Activated naive CD4-positive, alpha-beta T cell treated with anti-CD3 and anti-CD28 coated beads, Interleukin-2, amount 50 U/mL, for 24 hours (primary cell): ENCODE results near the gene TSC22D1.

Source experiments
- H3K27ac Mint-ChIP-seq: one replicate; pipeline ENCODE4 v1.8.0; 2021; ENCODE audit warnings: mild to moderate bottlenecking, mixed read lengths
- H3K27me3 Mint-ChIP-seq: one replicate; pipeline ENCODE4 v1.8.0; 2021; ENCODE audit warnings: mixed read lengths
- H3K36me3 Mint-ChIP-seq: one replicate; pipeline ENCODE4 v1.8.0; 2021; ENCODE audit warnings: mixed read lengths
- H3K4me1 Mint-ChIP-seq: one replicate; pipeline ENCODE4 v1.8.0; 2021; ENCODE audit warnings: mixed read lengths
- H3K4me3 Mint-ChIP-seq: one replicate; pipeline ENCODE4 v1.8.0; 2021; ENCODE audit warnings: mild to moderate bottlenecking, mixed read lengths
- H3K9me3 Mint-ChIP-seq: one replicate; pipeline ENCODE4 v1.8.0; 2021; ENCODE audit warnings: mixed read lengths

The TSC22D1 gene

DNA sequence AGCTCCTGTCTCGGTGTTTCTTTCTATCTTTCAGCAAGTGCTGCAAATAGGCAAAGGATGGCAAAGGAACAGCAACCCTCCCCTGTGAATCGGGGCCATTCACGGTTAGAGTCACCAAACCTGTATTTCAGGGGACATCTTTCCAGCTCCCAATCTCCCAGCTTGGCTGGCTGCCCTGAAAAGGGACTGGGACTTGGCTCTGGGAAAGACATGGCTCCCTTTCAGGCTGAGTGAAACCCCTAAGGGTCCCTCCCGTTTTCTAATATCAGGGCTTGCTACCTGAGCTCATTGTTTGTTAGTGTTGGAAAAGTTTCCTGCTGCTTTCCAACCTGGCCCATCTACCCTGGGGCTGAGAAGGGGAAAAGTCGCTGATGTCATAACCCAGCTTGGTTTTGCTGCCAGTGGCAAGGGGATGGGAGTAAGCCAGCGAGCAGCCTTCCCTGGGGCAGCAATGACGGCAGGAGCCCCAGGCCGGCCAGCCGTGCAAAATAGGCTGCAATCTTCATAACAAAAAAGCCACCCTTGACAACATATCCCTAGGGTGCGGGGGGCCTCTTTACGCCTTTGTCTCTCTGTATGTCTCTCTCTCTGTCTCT lies 172.6 kb downstream of the TSC22D1 start:
- no peak overlapping the region for H3K27ac Mint-ChIP-seq
- peaks cover 7% of the 10 kb centered on the region for H3K27me3 Mint-ChIP-seq
- H3K4me1 Mint-ChIP-seq: no peaks in the 10 kb centered on the region
- H3K9me3 Mint-ChIP-seq: no peaks in the 10 kb centered on the region
- H3K4me3 Mint-ChIP-seq: no peak overlapping the region
- no peaks in the 10 kb centered on the region for H3K36me3 Mint-ChIP-seq

DNA sequence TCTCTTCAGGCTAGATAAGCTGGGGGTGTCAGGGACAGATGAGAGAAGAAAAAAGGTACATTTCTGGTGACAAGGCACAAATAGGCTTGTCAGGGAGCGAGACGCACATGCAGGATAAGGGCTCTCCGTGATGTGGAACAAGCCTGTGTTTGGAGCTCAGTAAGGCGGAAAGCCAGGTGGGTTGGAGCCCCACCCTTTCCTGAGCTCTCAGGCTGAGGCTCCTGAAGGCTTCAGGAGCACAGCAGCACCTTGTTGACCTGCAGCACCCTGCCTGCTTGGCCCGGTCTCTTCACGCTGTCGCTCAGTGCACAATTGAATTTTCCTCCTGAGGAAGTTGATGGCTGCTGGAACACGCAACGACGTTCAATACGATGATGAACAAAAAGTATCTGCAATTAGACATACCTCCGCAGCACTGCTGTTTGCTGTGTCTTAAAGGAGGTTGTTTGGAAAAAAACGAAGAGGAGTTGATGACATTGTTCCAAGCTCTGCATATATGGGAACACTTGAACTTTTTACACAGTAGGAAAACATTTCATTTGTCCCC lies 173.2 kb downstream of the TSC22D1 start:
- no peak overlapping the region for H3K4me3 Mint-ChIP-seq

DNA sequence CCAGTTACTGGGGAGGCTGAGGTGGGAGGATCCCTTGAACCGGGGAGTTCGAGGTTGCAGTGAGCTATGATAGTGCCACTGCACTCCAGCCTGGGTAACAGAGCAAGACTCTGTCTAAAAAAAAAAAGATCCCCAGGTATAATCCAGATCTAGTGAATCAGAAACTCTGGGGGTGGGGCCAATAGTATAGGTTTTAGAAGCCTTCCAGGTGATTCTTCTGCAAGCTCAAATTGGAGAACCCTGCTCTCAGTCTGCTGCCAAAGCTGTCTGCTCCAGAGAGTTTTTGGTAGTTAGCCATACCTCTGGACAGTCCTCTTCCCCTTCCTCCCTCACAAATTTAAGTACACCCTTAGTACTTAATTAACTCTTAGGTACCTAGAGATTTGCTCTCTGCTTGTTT lies 174.6 kb downstream of the TSC22D1 start:
- H3K9me3 Mint-ChIP-seq: no peaks in the 10 kb centered on the region
- H3K27me3 Mint-ChIP-seq: peaks cover 7% of the 10 kb centered on the region
- H3K27ac Mint-ChIP-seq: no peak overlapping the region
- H3K4me1 Mint-ChIP-seq: no peaks in the 10 kb centered on the region
- no peak overlapping the region for H3K4me3 Mint-ChIP-seq
- no peaks in the 10 kb centered on the region for H3K36me3 Mint-ChIP-seq

More for the DNA sequence above, 173.2 kb downstream of the TSC22D1 start:
- Mint-ChIP-seq H3K9me3 (no peaks in the 10 kb centered on the region), H3K27ac (no peak overlapping the region), H3K4me1 (no peaks in the 10 kb centered on the region), H3K36me3 (no peaks in the 10 kb centered on the region), H3K27me3 (peaks cover 7% of the 10 kb centered on the region)

DNA sequence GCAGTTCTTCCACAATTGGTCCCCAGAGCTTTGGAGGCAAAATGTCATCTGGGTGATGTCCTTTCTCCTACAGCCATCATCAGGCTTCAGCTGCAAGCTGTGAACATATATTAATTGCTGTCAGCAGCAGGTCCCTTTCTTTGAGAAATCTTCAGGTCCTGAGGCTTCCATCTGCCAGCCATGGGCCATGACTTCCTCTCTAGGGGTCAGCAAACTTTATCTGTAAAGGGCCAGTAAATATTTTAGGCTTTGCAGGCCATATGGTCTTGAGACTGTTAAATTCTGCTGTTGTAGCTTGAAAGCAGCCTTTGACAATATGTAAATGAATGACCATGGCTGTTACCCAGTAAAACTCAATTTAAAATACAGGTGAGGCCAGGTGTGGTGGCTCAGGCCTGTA lies 175.4 kb downstream of the TSC22D1 start:
- H3K27me3 Mint-ChIP-seq: peaks cover 5% of the 10 kb centered on the region
- H3K36me3 Mint-ChIP-seq: no peaks in the 10 kb centered on the region
- no peaks in the 10 kb centered on the region for H3K4me1 Mint-ChIP-seq
- H3K9me3 Mint-ChIP-seq: no peaks in the 10 kb centered on the region
- H3K4me3 Mint-ChIP-seq: no peak overlapping the region
- H3K27ac Mint-ChIP-seq: no peak overlapping the region

- Mint-ChIP-seq H3K4me1 (no peaks in the 10 kb centered on the region), H3K36me3 (no peaks in the 10 kb centered on the region), H3K27ac (no peak overlapping the region), H3K9me3 (no peaks in the 10 kb centered on the region), H3K27me3 (peaks cover 2% of the 10 kb centered on the region), H3K4me3 (no peak overlapping the region)
These were observed 177.1 kb downstream of the TSC22D1 start for GRCh38 chr13:44399074-44399473.

- no peak overlapping the region for H3K4me3 Mint-ChIP-seq
- no peaks in the 10 kb centered on the region for H3K36me3 Mint-ChIP-seq
- no peaks in the 10 kb centered on the region for H3K27me3 Mint-ChIP-seq
- no peak overlapping the region for H3K27ac Mint-ChIP-seq
- no peaks in the 10 kb centered on the region for H3K4me1 Mint-ChIP-seq
- no peaks in the 10 kb centered on the region for H3K9me3 Mint-ChIP-seq
These were observed 177.5 kb downstream of the TSC22D1 start for GRCh38 chr13:44398606-44399005.

DNA sequence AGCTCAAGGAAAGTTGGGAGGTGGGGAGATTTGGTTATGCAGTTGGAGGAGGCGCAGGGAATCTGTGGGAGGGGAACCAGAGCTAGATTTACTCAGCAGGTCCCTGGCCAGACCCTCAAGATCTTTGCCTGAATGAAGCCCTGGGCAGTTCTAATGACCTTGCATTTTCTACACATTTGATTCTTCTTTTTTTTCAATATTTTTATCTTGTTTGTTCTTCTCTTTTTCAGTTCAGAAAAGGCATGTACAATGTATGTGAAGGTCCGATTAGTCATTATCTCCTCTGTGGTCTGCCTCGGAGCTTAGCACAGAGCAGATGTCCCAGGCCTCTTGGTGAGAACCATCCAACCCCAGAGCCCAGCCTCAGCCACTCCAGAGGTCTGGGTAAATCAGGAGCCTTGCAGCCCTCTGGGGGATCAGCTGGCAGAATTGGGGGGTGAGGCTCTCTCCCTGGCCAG lies 178.3 kb downstream of the TSC22D1 start:
- Mint-ChIP-seq H3K9me3 (no peaks in the 10 kb centered on the region), H3K4me3 (no peak overlapping the region), H3K27me3 (no peaks in the 10 kb centered on the region), H3K36me3 (no peaks in the 10 kb centered on the region), H3K27ac (no peak overlapping the region), H3K4me1 (no peaks in the 10 kb centered on the region)

DNA sequence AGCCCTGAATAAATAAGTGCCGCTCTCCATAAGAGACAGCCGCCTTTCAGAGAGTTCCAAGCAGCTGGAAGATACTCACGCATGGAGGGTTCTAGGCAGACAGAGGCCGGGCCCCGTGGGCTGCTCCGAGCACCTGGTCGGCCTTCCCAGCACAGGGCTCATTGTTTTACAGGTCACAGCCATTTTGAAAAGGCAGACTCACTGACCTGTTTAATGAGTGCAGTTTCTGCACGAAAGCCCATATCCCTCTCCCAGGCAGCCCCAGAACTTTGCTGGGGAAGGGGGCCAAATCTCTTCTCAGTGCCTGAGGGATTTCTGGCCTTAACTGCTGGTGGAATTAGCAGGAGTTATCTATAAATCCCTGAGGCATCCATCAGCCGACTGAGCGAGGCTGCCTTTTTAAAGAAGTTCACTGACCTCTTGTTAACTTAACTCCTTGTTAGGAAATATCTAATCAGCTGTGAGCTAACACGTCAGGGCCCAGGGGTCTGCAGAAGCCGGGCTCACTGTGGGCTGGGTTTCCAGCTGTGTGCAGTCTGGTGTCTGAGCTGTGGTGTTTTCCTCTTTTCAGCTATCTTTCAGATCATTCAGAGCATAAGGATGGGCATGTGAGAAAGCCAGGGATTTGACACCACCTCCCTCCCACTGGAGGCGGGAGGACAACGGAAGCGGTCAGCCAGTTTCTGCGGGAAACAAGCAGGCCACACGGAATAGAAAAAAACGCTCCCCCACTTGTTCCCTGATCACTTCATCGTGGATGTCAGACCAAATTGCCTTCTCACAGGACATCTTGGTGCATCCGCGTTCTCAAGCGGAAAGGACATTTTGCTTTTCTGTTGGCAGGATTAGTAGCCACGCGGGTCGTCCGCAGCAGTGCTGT lies 179.2 kb downstream of the TSC22D1 start:
- no peaks in the 10 kb centered on the region for H3K9me3 Mint-ChIP-seq
- H3K36me3 Mint-ChIP-seq: no peaks in the 10 kb centered on the region
- no peak overlapping the region for H3K4me3 Mint-ChIP-seq
- no peak overlapping the region for H3K27ac Mint-ChIP-seq
- H3K27me3 Mint-ChIP-seq: peaks cover 1% of the 10 kb centered on the region
- H3K4me1 Mint-ChIP-seq: no peaks in the 10 kb centered on the region

DNA sequence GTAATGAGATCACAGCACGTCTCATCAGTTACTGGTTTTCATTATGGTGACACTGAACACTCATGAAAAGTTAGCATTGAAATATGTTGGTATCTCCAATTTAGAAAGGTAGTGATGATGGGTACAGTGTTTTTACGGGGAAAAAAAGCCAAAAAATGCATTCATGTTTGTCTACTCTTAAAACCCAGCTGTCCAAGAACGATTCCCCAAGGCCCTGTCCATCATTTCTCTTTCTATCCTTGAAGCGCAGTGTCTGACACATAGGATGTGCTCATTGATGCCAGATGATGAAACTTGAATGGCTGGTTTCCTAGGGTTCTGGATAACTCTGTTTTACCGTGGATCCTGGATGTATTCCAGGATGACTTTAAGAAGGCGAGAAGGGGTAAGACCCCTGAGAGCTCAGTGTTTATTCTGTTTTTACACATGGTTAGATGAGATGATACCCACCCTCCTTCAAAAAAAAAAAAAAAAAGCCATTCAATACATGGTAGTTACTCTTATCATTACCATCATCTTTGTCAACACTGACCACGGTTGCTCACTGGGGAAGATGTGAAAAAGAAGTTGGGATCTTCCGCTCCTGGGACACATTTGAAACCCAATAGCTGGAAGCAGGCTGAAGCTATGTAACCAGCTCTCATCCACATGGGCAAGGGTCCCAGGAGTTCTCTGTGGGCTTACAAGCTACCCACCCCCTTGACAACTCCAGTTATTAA lies 180.0 kb downstream of the TSC22D1 start:
- Mint-ChIP-seq H3K36me3 (no peaks in the 10 kb centered on the region), H3K4me1 (no peaks in the 10 kb centered on the region), H3K9me3 (no peaks in the 10 kb centered on the region), H3K4me3 (no peak overlapping the region), H3K27me3 (peaks cover 1% of the 10 kb centered on the region), H3K27ac (no peak overlapping the region)

DNA sequence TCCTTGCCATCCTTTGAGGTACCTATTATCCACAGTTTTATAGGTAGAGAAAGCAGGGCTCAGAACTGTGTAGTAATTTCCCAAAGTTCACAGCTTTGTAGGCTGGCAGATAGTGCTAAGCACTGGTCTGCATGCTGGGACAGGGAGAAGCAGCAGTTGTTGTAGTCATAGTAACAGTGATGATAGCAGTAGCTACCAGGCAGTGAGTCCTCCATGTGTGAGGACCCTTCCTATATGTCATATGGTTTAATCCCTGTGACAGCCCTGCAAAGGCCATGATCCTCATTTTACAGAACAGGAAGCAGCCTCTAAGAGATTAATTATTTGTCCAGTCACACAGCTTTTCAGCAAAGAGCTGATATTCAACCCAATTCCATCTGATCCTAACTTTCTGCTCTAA lies 181.5 kb downstream of the TSC22D1 start:
- H3K4me3 Mint-ChIP-seq: no peak overlapping the region
- H3K27me3 Mint-ChIP-seq: peaks cover 1% of the 10 kb centered on the region
- no peaks in the 10 kb centered on the region for H3K36me3 Mint-ChIP-seq
- no peak overlapping the region for H3K27ac Mint-ChIP-seq
- H3K9me3 Mint-ChIP-seq: no peaks in the 10 kb centered on the region
- H3K4me1 Mint-ChIP-seq: no peaks in the 10 kb centered on the region

DNA sequence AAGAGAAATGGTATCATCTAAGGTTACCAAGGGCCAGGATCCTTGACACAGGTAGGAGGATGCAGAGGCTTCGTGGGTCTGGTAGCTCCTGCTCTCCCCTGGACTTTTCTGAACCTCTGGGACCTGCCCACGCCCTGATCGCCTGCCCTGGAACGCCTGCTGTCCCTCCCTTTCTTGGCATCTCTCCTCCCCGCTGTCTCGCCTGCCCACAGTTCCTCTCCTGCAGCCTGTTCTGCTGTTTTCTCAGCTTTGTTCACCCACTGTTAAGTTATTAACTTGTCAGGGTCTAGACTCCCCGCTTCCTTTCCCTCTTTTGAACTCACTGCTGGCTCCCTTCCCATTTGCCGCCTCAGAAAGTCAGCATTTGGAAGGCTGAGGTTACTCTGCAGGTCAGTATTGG lies 182.7 kb downstream of the TSC22D1 start:
- Mint-ChIP-seq H3K9me3 (no peaks in the 10 kb centered on the region), H3K36me3 (no peaks in the 10 kb centered on the region), H3K27ac (no peak overlapping the region), H3K4me3 (no peak overlapping the region), H3K27me3 (peaks cover 1% of the 10 kb centered on the region), H3K4me1 (no peaks in the 10 kb centered on the region)

DNA sequence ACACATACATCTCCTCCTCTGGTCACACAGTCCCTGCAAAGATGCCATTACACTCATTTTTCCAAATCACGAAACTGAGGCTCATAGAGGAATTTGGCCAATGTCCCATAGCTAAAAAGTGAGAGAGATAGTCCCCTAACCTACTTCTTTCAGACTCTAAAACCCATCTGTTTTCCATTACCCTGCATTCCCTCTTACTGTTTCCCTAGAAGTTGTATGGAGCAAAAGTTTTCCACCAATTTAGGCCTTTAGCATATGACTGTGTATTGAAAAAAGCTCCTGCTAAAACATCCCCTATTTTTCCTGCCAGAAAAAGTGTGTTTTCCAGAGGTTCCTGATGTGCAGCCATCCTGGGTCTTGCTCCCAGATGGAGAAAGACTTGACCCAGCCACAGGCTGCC lies 186.3 kb downstream of the TSC22D1 start:
- no peak overlapping the region for H3K4me3 Mint-ChIP-seq
- no peak overlapping the region for H3K27ac Mint-ChIP-seq
- H3K9me3 Mint-ChIP-seq: no peaks in the 10 kb centered on the region
- H3K36me3 Mint-ChIP-seq: no peaks in the 10 kb centered on the region
- peaks cover 1% of the 10 kb centered on the region for H3K27me3 Mint-ChIP-seq
- no peaks in the 10 kb centered on the region for H3K4me1 Mint-ChIP-seq

GRCh38 chr13:44389060-44389666 lies 187.0 kb downstream of the TSC22D1 start:
- Mint-ChIP-seq H3K9me3 (no peaks in the 10 kb centered on the region), H3K4me1 (no peaks in the 10 kb centered on the region), H3K4me3 (no peak overlapping the region), H3K27ac (no peak overlapping the region), H3K36me3 (no peaks in the 10 kb centered on the region), H3K27me3 (peaks cover 1% of the 10 kb centered on the region)

DNA sequence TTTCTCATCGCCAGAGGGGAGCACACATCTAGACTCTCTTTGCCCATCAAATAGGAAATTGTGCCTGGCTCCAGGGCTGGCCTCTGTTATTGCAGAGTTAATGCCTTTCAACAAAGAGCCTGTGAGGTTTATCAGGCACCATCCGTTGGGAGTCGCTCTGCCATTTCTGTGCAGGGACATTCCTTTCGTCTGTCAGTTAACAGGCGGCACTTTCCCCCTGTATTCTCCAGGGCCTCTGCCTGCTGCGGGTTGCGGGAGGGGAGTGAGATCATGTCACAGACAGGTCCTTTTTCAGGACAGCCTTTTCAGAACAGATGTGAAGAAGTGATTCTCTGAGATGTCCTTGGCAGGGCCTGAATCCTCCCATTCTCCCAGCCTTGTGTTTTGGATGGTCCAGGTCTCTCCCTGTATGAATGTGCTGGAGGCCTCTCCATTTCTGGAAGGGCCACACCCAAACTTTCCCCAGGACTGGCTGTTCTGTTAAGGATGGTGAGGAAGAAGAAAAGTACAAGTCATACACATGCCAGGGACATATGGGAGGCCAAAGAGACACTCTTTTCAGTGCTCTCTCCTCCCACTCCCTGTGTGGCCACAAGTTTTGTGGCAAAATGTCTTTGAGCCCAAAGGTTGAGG lies 187.6 kb downstream of the TSC22D1 start:
- no peaks in the 10 kb centered on the region for H3K4me1 Mint-ChIP-seq
- no peaks in the 10 kb centered on the region for H3K36me3 Mint-ChIP-seq
- no peaks in the 10 kb centered on the region for H3K9me3 Mint-ChIP-seq
- no peak overlapping the region for H3K4me3 Mint-ChIP-seq
- peaks cover 1% of the 10 kb centered on the region for H3K27me3 Mint-ChIP-seq
- no peak overlapping the region for H3K27ac Mint-ChIP-seq

GRCh38 chr13:44386913-44387556 lies 189.1 kb downstream of the TSC22D1 start:
- Mint-ChIP-seq H3K9me3 (no peaks in the 10 kb centered on the region), H3K36me3 (no peaks in the 10 kb centered on the region), H3K4me3 (no peak overlapping the region), H3K27ac (no peak overlapping the region), H3K27me3 (no peaks in the 10 kb centered on the region), H3K4me1 (no peaks in the 10 kb centered on the region)
